Activated naive CD4-positive, alpha-beta T cell treated with anti-CD3 and anti-CD28 coated beads for 36 hours (primary cell): ENCODE results near the gene SMIM12. TPM values are rescaled to one million over a fixed set of nuclear protein-coding genes. Genes with fewer than 3 reads are reported as not detected.
A peak's percentile ranks its signal among the peaks of the same experiment; 100 is the strongest.

Experiments used
- CTCF ChIA-PET: fragments of 350-600 bp; sonication (Branson Sonifier 250); formaldehyde crosslinking; loops from one replicate; lab custom pipeline; 2021; ENCODE audit warnings: antibody characterized with exemption; lab: Charles Lee
- DNase-seq: peaks from one replicate; pipeline ENCODE4 v3.0.0-alpha.2; 2020
- H3K27ac Mint-ChIP-seq: one replicate; pipeline ENCODE4 v1.8.0; 2021; ENCODE audit warnings: mild to moderate bottlenecking, mixed read lengths
- H3K27me3 Mint-ChIP-seq: one replicate; pipeline ENCODE4 v1.8.0; 2021; ENCODE audit warnings: low read depth, mixed read lengths
- H3K36me3 Mint-ChIP-seq: one replicate; pipeline ENCODE4 v1.8.0; 2021; ENCODE audit warnings: low read depth, mixed read lengths
- H3K4me1 Mint-ChIP-seq: one replicate; pipeline ENCODE4 v1.8.0; 2021; ENCODE audit warnings: low read depth, mixed read lengths
- H3K4me3 Mint-ChIP-seq: one replicate; pipeline ENCODE4 v1.8.0; 2021; ENCODE audit warnings: mild to moderate bottlenecking, moderate library complexity, mixed read lengths
- H3K9me3 Mint-ChIP-seq: one replicate; pipeline ENCODE4 v1.8.0; 2021; ENCODE audit warnings: mixed read lengths
- intact Hi-C: fragments of 100-400 bp; cut with micrococcal nuclease; formaldehyde crosslinking; loops from one replicate; pipeline ENCODE4 v1.15.1; 2023
- total RNA-seq, 2 experiments: library from RNA; stranded (reverse); gene quantifications; one replicate each; pipeline ENCODE4 v1.2.3, GENCODE V29; 2021

Gene SMIM12
- total RNA-seq, 2 experiments from 2014 or later, result 37.6 to 38.6 TPM

DNA sequence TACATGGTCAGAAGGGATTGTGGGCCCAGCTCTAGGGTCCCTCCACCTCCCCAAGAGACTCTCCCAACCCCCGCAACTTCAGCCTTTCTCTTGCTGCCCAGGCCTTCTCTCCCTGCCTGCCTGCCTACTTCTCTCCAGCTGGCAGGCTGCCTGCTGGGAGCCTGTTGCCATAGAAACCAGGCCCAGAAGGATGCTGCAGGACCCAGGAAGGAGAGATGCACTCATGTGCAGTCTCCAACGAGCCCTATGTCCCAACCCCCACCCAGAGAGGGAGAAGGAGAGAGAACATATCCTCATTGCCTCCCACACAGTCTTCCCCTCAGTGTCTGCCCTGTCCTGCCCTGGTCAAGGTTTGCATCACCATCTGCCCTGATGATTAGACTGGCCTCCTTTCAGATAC, 10.8 kb upstream of the SMIM12 start:
- no peak for DNase-seq
- intact Hi-C loops, result no loop called here
- Mint-ChIP-seq H3K27me3 (peaks cover 21% of the 10 kb centered on the region), H3K4me1 (peaks cover 15% of the 10 kb centered on the region), H3K36me3 (no peaks in the 10 kb centered on the region), H3K27ac (no peak overlapping the region), H3K4me3 (no peak overlapping the region), H3K9me3 (no peaks in the 10 kb centered on the region)
- CTCF ChIA-PET, result interaction anchor here (1.1 to 1.6 kb wide), 3 partner anchors 10 to 17 kb away, joined by 3 to 5 read pairs (median 4); partner anchors contain the start of gene SMIM12

DNA sequence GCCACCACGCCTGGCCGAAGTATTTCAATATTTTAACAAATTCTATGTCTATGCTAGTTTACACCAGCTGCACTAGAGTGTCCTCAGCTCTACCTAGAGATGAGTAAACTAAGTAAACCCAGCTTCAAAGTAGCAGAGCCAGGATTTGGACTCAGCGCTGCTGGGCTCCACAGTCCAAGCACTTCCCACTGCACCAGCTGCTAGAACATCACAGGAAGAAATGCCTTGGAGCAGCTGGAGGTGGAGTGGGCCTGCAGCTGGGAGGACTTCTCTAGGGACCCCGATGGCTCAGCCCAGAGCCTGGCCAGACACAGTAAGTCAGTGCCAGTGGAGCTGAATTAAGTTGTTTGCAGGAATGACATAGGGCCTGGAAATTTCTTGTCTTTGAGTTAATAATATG, 10.2 kb upstream of the SMIM12 start:
- Mint-ChIP-seq H3K36me3 (no peaks in the 10 kb centered on the region), H3K27ac (no peak overlapping the region), H3K4me1 (peaks cover 17% of the 10 kb centered on the region), H3K27me3 (peaks cover 21% of the 10 kb centered on the region), H3K4me3 (no peak overlapping the region), H3K9me3 (no peaks in the 10 kb centered on the region)
- intact Hi-C loops, result loop anchor here (10.0 kb wide), 2 partner anchors 575 to 845 kb away; partner anchors contain the start of gene C1orf216
- CTCF ChIA-PET, result interaction anchor here (1.1 kb wide), 1 partner anchor 10 kb away, joined by 3 read pairs; the partner anchor contains the start of gene SMIM12
- no peak for DNase-seq

GRCh38 chr1:34868230-34869049, 8.9 kb upstream of the SMIM12 start:
- intact Hi-C loops, result loop anchor here (10.0 kb wide), 2 partner anchors 576 to 846 kb away; partner anchors contain the start of gene C1orf216
- Mint-ChIP-seq H3K27me3 (peaks cover 17% of the 10 kb centered on the region), H3K9me3 (no peaks in the 10 kb centered on the region), H3K4me3 (no peak overlapping the region), H3K36me3 (no peaks in the 10 kb centered on the region), H3K4me1 (peaks cover 29% of the 10 kb centered on the region), H3K27ac (no peak overlapping the region)
- DNase-seq, result no peak
- CTCF ChIA-PET, result no interaction called here

DNA sequence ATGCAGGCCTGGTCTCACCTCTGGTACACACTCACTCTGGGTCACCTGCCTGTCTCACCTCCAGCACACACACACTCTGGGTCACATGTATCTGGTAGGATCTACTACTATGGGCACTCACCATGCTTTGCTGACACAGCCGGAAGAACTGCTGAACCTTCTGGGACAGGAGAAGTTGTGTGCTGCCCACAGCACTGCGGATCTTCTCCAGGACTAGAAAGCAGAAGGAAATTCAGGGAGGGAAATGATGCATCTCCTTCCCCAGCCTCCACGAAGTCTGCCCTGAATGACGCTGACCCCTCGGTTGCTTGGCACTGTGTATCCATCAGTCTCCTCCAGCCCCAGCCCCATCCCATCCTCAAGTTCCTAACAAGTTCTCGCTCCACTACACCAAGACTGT, 7.9 kb upstream of the SMIM12 start:
- intact Hi-C loops, result loop anchor here (2.0 to 10.0 kb wide), 3 partner anchors 165 to 847 kb away; partner anchors contain the start of gene C1orf216
- DNase-seq, result no peak
- CTCF ChIA-PET, result interaction anchor here (0.6 to 1.9 kb wide), 7 partner anchors 10 to 164 kb away, joined by 3 to 14 read pairs (median 4); partner anchors contain the start of gene ZMYM6
- no peak overlapping the region for H3K4me3 Mint-ChIP-seq
- H3K36me3 Mint-ChIP-seq, result no peaks in the 10 kb centered on the region
- H3K4me1 Mint-ChIP-seq, result peaks cover 33% of the 10 kb centered on the region
- H3K9me3 Mint-ChIP-seq, result no peaks in the 10 kb centered on the region
- H3K27ac Mint-ChIP-seq, result no peak overlapping the region
- H3K27me3 Mint-ChIP-seq, result peaks cover 11% of the 10 kb centered on the region

GRCh38 chr1:34866762-34867109, 7.2 kb upstream of the SMIM12 start:
- Mint-ChIP-seq H3K36me3 (no peaks in the 10 kb centered on the region), H3K27ac (no peak overlapping the region), H3K27me3 (peaks cover 7% of the 10 kb centered on the region), H3K4me3 (peak overlapping the region; percentile 79), H3K9me3 (no peaks in the 10 kb centered on the region), H3K4me1 (peaks cover 30% of the 10 kb centered on the region)
- intact Hi-C loops, result loop anchor here (1.0 to 10.0 kb wide), 5 partner anchors 14 to 848 kb away; partner anchors contain the start of gene C1orf216
- DNase-seq, result no peak
- CTCF ChIA-PET, result interaction anchor here (0.6 to 1.9 kb wide), 12 partner anchors 9 to 165 kb away, joined by 3 to 14 read pairs (median 4); partner anchors contain the start of genes TMEM35B and ZMYM6

DNA sequence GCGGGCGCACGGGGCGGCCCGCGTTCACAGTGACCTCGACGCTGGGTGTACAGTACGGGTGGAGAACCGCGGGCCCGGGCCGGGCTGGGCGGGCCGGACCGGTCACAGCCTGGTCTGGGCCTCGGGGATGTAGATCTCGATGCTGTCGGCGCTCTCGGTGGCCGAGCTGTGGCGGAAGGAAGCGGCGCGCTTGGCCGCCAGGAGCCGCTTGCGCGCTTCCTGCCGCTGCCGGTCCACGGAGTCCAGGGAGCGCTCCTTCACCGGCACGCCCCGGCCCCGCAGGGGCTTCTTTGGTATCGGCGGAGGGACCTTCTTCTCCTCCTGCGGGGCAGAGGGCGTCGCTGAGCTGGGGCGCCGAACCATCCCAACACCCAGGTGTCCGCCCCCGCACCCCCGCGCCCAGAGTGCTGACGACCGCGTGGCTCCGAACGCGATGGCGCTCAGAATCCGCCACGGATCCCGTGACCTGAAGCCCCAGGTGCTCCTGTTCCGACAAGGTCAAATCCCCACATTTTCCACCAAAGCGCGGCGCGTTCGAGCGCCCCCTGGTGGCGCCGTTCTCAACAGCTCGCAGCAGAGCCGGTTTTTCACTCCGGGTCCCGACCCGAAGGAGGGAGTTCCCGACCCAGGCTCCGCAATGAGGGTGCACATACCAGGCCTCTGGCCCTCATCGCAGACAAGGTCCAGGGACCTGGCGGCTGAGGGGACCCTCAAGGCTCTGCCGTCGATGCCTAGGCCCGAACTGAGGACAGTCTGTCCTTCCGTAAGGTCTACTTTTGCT, 6.6 kb upstream of the SMIM12 start:
- DNase-seq, result peak; percentile 95
- H3K27ac Mint-ChIP-seq, result peak overlapping the region; percentile 86
- H3K4me3 Mint-ChIP-seq, result peak overlapping the region; percentile 79
- no peaks in the 10 kb centered on the region for H3K36me3 Mint-ChIP-seq
- peaks cover 2% of the 10 kb centered on the region for H3K27me3 Mint-ChIP-seq
- H3K9me3 Mint-ChIP-seq, result no peaks in the 10 kb centered on the region
- intact Hi-C loops, result loop anchor here (1.0 to 10.0 kb wide), 5 partner anchors 14 to 849 kb away; partner anchors contain the start of gene C1orf216
- peaks cover 24% of the 10 kb centered on the region for H3K4me1 Mint-ChIP-seq
- CTCF ChIA-PET, result interaction anchor here (0.7 to 1.9 kb wide), 9 partner anchors 8 to 118 kb away, joined by 3 to 14 read pairs (median 4); partner anchors contain the start of gene TMEM35B

- no peaks in the 10 kb centered on the region for H3K27me3 Mint-ChIP-seq
- H3K9me3 Mint-ChIP-seq, result no peaks in the 10 kb centered on the region
- peaks cover 20% of the 10 kb centered on the region for H3K4me1 Mint-ChIP-seq
- peak overlapping the region; percentile 33 for H3K4me3 Mint-ChIP-seq
- DNase-seq, result no peak
- no peaks in the 10 kb centered on the region for H3K36me3 Mint-ChIP-seq
- CTCF ChIA-PET, result interaction anchor here (0.9 to 2.5 kb wide), 3 partner anchors 13 to 119 kb away, joined by 7 to 19 read pairs (median 7); partner anchors contain the start of gene TMEM35B
- intact Hi-C loops, result loop anchor here (10.0 kb wide), 2 partner anchors 579 to 849 kb away; partner anchors contain the start of gene C1orf216
- no peak overlapping the region for H3K27ac Mint-ChIP-seq
Measured at GRCh38 chr1:34865573-34865972, 6.0 kb upstream of the SMIM12 start.

GRCh38 chr1:34864759-34865158, 5.2 kb upstream of the SMIM12 start:
- Mint-ChIP-seq H3K27me3 (no peaks in the 10 kb centered on the region), H3K9me3 (no peaks in the 10 kb centered on the region), H3K4me1 (peaks cover 26% of the 10 kb centered on the region), H3K36me3 (no peaks in the 10 kb centered on the region), H3K4me3 (peak overlapping the region; percentile 62), H3K27ac (peak overlapping the region; percentile 65)
- CTCF ChIA-PET, result interaction anchor here (0.6 to 2.5 kb wide), 5 partner anchors 12 to 579 kb away, joined by 3 to 19 read pairs (median 5); no protein-coding TSS in a partner anchor
- DNase-seq, result no peak
- intact Hi-C loops, result loop anchor here (5.0 to 10.0 kb wide), 3 partner anchors 123 to 850 kb away; partner anchors contain the start of genes C1orf216 and TMEM35B

DNA sequence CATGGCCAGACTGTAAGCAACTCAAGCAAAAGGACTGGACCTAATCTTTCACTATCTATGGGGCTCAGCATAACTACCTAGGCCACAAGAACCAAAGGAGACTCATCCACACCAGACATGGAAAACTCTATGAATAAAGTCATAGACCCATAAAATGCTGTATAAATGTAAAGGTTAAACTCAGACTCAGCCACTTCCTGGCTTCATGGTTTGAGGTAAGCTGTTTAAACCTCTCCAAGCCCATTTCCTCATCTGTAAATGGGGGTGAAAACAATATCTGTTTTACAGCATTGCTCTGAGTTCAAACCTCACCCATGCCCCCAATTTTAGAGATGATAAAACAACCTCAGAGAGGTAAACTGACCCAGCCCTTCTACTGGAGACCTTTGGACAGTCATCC, 4.0 kb upstream of the SMIM12 start:
- Mint-ChIP-seq H3K27ac (peak overlapping the region; percentile 13), H3K27me3 (no peaks in the 10 kb centered on the region), H3K4me1 (peaks cover 33% of the 10 kb centered on the region), H3K36me3 (peaks cover 2% of the 10 kb centered on the region), H3K9me3 (no peaks in the 10 kb centered on the region), H3K4me3 (no peak overlapping the region)
- intact Hi-C loops, result loop anchor here (5.0 to 10.0 kb wide), 3 partner anchors 124 to 851 kb away; partner anchors contain the start of genes C1orf216 and TMEM35B
- DNase-seq, result no peak
- CTCF ChIA-PET, result interaction anchor here (2.5 kb wide), 1 partner anchor 11 kb away, joined by 19 read pairs; no protein-coding TSS in a partner anchor

GRCh38 chr1:34858901-34859445, 576 bp downstream of the SMIM12 start:
- no peaks in the 10 kb centered on the region for H3K27me3 Mint-ChIP-seq
- peak overlapping the region; percentile 94 for H3K27ac Mint-ChIP-seq
- H3K36me3 Mint-ChIP-seq, result peaks cover 5% of the 10 kb centered on the region
- CTCF ChIA-PET, result interaction anchor here (1.2 to 1.5 kb wide), 3 partner anchors 11 to 73 kb away, joined by 3 to 9 read pairs (median 3); no protein-coding TSS in a partner anchor
- H3K9me3 Mint-ChIP-seq, result no peaks in the 10 kb centered on the region
- intact Hi-C loops, result loop anchor here (2.0 to 10.0 kb wide), 5 partner anchors 174 to 916 kb away; partner anchors contain the start of genes KIAA0319L, NCDN, SFPQ and ZMYM1
- DNase-seq, result peak; percentile 57
- peak overlapping the region; percentile 98 for H3K4me3 Mint-ChIP-seq
- H3K4me1 Mint-ChIP-seq, result peaks cover 46% of the 10 kb centered on the region

DNA sequence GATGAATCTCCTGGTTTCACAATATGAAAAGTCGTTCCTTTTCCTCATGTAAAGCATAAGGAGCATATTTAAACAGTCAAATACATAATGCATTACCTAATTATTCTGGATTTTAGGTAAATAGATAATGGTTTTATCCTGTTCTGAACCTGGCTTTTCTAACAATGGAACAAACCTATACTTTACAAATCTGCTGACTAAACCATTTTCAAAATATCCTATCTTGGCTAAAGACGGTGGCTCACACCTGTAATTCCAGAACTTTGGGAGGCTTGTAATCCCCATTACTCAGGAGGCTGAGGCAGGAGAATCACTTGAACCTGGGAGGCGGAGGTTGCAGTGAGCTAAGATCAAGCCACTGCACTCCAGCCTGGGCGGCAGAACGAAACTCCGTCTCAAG, 2.9 kb downstream of the SMIM12 start:
- Mint-ChIP-seq H3K4me3 (no peak overlapping the region), H3K27ac (no peak overlapping the region), H3K27me3 (no peaks in the 10 kb centered on the region), H3K4me1 (peaks cover 42% of the 10 kb centered on the region), H3K36me3 (peaks cover 9% of the 10 kb centered on the region), H3K9me3 (no peaks in the 10 kb centered on the region)
- intact Hi-C loops, result loop anchor here (10.0 kb wide), 2 partner anchors 698 to 918 kb away; partner anchors contain the start of genes KIAA0319L and NCDN
- CTCF ChIA-PET, result interaction anchor here (0.6 to 0.9 kb wide), 3 partner anchors 11 to 573 kb away, joined by 3 to 4 read pairs (median 4); no protein-coding TSS in a partner anchor
- no peak for DNase-seq
